Measurements from ENCODE around the gene MAGI1.

The MAGI1 gene

DNA sequence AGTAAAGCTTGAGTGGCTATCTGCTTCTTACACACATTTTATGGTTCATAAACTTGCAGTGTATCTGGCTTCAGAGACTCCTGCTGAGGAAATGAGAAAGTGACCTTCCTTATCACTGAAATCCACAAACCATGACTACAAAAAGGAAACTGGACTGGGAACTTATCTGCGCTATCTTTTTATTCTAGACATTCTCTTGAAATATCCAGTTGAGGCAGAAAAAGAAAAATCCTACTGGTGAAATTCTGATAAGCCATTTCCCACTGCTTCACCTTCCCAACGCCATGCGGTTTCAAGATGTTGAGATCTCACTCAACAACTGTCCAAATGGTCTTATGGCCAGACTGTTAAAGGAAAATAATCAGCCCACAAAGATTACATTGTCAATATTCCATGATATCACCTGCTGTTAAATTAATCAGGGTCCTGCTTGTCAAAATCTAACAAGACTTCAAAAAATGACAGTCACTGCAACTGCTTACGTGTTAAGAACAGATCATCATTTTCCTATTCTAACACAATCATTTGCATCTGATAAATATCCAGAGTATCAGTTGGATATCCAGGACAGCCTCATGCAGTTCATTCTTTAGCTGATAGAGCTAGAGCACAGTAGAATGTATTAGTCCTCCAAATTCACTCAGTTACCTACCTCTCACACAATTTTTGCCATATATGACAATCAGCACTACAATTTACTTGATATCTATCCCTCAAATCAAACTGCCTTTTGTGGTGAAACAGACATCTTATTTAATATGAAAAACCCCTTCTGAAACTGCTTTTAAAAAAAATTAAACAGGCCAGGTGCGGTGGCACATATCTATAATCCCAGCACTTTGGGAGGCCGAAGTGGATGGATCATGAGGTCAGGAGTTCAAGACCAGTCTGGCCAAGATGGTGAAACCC lies 538.1 kb downstream of the MAGI1 start:
- DNase-seq, result no peak

DNA sequence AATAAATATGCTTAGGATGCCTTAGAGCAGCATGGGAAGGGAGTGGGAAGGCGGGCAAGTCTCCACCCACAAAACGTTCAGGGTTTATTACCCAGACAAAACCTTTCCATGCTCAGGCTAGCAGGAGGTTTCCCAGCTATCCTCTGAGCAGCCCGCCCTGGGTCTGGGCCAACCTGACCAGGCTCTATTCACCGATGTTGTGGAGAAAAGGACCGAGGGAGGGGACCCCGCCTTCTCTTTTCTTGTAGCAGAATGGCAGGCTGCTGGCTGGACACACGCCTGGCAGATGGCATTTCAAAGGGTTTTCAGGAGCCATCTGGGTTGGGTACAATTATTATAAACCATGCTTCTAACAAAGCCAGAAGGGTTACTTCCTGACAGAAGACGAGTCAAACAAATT lies 540.9 kb downstream of the MAGI1 start:
- DNase-seq, result no peak

DNA sequence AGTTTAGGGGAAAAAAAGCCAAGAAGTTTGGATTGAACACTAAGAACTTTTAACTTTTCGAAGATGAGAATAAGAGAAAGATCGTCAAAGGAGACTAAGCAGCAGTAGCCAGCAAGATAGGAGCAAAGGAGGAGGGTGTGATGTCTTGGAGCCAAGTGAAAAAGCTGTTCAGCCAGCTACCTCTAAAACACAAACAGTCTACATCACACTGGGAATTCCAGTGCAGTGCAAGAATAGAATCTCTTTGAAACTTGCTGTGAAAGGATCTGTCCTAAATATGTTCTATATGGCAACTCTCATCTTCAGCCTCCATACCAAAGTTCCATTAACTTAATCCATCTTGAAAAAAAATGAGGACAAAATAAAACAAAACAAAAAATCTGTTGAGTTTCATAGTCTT lies 541.5 kb downstream of the MAGI1 start:
- no peak for DNase-seq

DNA sequence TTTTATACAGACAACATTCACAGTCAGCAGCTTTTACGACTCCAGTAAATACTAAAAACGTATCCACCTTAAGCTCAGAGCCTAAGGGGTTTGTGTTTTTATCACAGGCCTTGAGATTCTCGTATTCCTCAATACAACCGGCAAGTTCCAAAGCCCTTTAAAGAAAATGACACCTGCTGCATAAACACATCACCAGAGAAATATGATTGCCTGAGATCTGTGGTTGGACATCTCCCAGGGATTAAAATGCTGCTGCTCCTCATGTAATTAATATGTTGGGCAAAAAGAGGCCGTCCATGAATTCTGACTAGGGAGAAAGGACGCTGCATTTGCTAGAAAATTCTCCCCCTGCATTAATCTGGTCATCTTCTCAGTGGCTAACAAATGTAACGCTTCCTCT lies 544.8 kb downstream of the MAGI1 start:
- DNase-seq, result no peak

DNA sequence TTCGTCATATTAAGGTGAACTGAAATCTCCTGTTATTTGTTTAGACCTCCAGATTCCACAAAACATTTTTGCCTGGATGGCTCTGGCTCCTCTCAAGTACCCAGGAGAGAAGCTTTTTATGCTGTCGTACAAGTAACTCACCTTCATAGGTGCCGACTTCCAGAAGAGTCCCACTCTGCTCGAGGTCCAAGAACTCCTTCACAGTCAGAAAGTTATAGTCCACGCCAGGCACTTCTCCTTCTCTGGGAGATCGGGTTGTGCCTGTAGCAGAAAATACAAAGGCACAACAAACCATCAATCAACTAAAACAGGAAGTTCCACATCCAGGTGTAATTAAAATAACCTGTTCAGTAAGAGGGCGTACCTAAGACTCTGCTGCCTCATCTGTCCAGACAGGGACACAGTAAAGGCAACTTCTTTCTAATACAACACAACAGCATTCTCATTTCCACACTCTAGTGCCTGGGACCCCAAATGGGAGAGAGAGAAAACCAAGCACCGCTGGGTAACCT lies 545.3 kb downstream of the MAGI1 start:
- DNase-seq, result no peak

DNA sequence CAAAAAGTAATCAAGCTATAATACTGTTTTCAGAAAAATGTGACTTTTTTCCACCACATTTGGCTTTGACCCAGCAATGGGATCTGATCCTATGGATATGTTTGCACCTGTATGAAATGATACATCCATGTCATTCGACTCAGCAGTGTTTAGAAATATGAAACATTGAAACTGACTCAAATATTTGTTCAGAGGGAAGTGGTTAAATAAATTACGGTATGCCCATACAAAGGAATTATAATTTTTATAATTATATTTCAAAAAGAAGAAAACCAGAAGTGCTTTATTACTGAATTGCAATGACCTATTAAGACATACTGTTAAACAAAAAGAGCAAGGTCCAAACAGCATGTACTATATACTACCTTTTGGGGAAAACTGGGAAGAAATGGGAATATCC lies 546.5 kb downstream of the MAGI1 start:
- no peak for DNase-seq

DNA sequence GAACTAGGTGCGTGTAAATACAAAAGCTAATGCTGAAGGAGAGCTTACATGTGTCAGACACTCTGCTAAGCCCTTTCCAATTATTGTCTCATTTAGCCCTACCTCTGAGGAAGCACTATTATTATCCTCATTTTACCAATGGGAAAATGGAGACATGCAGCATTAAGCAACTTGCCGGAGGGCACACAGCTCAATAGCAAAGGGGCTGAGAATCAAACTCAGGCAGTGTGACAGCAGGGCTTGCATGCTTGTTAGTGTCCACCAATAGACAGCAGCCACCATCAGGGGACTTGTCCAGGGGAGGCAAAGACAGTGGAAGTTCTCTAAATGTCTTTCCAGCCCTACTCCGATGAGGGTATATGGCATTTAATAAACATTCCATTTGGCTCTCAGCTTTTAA lies 548.6 kb downstream of the MAGI1 start:
- no peak for DNase-seq

DNA sequence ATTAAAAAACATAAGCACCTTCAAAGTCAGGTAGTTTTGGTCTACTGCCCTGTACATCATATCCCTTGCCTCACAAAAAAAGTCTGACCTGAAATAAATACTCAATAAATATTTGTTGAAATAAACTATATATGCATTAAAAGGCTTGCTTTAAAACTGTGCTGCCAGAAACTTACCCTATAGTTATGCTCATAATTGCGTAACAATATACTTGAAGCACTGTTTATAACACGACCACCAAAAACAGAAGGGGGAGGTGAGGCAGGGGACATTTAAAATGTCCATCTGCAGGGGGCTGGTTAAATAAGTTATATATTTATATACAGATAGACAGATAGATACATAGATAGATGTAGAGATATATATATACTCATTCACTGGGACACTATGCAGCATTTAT lies 549.5 kb downstream of the MAGI1 start:
- no peak for DNase-seq

DNA sequence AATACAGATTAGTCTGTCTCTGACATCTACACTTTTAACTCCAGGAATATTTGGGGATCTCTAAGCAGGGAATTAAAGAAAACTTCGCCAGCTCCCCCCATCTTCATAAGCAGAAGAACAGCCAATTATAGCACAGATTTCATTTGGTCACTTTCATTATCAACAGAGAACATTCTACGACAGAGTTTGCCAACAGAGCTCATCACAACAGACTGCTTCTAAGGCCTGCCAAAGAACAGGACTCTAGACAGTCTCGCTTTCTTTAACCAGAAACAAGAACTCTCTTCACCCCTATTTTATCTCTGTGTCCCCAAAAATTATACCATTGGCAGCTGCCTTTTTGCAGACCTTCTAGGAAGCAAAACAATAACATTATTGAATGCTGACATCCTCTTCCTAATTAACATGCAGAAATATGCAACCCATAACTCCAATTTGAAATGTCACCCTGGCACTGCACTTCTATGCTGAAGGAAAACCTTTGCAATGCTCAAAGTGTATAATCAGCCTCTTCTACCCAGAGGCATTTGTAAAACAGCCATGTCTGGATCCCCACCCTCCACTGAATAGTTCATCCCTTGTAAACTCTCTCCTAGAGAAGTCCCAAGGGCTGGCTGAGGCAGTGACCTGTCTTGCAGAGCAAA lies 552.8 kb downstream of the MAGI1 start:
- DNase-seq, result no peak

DNA sequence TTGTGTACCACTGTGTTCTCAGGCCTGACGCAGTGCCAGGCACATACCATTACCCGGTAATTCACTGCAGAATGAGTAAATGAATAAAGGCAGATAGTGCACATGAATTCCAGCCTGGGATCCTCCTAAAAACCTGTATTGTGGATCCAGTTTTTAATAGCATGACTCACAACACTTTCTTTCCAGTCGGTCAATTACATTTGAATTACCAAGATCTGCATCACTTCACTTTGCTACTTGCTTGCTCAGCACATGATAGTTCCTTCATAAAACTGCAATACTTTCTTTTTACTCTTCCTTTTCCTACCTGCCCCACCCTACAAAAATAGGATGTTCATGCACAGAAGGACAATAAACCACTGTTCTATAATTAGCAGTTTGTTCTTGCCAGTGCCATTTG lies 553.8 kb downstream of the MAGI1 start:
- DNase-seq, result no peak

DNA sequence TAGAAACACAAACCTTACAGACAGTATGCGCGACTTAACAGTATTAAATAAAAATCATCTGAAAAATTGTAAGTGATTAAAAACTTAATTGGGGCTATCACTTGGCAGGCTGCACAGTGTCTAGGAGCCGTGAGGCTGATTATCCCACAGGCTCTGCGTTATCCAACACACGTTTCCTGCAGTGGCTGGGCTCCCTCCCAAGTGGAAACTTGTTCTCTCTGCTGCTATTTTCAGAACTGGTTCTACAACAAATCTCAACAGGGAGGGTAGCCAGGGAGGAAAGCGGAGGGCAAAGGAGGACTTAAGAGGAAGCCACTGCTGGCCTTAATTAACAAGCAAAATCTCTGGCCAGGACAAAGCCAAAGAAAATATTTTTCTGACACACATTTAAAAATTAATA lies 555.2 kb downstream of the MAGI1 start:
- DNase-seq, result no peak

DNA sequence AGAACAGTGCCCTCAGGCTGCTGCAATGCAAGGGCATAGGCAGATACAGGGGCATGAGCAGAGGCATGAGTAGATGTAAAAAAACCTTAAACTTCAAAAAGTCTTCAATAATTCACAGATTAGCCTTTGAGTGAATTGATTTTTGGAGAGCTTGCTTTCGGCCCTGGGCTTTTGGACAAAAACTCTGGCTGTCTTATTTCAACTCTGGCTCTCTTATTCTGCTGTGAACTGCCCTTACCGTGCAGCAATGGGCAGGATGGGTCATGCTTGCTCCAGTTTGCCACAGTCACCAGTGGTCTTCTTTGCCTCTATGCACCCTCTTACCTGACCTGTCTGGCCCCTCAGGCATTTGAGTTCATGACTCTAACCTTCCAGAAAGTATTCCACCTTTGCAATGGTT lies 555.7 kb downstream of the MAGI1 start:
- DNase-seq, result no peak

DNA sequence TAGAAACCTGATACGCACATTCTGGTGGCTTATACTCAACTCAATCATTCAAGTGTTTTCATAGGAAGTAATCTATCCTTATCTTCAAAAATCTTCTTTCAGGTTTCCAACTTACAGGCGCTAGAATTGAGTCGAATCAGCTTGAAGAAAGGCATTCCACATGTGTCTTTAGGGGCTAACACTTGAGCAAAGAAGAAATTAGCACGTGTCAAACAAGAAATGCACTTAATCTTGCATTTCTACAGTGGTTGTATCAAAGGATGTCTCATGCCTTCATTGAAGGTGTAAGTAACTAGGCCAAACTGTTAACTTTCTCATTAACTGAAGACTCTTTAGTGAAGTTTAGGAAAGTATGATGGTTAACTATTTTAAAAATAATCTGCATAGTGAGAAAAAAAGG lies 557.6 kb downstream of the MAGI1 start:
- DNase-seq, result no peak

DNA sequence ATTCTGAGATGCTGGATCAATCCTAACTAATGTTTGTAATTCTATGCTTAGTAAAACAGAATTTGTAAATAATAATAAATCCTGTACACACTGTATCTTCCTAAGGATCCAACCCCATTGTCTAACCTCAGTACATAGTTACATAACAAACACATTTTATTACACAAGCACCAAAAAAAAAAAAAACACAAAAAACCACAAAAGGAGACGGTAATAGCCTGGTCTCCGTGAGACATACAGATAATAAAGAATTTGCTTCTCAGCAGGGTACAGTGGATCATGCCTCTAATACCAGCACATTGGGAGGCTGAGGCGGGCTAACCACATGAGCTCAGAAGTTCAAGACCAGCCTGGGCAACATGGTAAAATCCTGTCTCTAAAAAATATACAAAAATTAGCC lies 558.7 kb downstream of the MAGI1 start:
- DNase-seq, result no peak

DNA sequence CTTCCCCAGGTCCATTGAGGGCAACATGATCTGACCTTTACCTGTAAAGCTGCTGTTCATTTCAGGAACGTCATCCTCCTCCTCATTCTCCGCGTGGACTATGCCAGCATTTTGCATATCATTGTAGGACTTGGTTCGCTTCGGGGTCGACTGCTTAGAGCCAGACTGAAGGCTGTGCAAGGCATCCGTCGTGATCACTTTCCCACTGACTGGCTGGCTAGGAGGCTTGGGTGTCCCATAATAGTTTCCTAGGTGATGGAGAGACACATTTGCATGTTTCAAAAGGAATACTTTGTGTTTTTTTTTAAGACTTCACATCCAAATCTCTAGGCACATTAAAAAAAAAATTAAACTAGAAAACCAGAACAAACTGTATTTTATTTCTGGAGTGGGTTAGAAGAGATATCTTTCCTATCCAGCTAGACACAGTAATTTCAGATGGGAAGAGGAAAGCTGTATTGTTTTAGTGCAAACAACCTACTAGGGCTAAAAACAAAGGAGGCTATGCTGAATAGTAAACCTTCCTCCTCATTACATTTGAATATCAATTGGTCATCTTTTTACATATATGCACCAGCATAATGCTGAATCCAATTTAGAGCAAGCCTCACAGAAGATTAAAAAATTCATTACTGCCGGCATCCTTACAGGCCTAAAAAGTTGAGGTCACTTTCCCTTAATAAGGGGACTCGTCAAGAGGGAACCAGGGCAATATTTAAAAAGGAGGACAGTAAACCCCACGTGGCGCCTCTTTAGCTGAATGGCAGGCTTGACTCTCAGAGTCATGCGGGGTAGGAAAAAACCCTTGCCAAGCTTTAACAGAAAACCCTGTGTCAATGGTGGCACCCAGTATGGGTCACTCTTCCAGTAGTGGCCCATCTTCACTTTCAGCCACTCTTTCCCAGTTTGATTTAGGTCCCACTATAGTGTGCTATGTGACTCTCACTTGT lies 559.9 kb downstream of the MAGI1 start:
- no peak for DNase-seq

DNA sequence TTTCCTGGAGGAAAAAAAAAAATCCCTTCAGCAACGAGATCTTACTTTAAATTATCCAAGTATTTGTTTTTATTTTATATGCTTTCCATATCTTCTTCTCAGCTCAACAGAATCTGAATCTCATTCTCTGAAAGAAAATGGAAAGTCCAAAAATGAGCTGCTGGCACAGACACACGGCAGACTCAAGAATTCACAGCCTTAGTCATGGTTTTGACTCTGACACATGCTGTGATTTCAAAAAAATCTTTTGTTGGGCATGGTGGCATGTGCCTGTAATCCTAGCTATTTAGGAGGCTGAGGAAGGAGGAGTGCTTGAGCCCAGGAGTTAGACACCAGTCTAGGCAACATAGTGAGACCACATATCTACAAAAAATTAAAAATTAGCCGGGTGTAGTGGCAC lies 565.0 kb downstream of the MAGI1 start:
- DNase-seq, result no peak

DNA sequence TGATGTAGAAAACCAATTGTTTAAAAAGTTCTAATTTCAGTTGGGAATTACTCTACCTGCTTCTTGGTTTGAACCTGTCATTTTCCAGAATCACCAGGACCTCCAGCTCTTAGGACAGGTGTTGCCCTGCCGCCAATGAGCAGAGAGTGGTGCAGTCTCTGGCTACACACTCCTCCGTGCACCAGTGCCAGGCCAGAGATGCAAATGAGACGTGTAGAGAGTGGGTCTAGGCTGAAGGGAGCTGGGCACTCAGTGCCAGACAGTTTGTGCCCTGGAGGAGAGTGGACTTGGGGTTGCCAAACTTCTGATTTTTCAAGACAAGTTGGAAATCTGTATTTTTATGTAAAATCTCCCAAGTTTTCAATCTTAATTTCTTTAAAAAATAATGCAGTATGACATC lies 566.2 kb downstream of the MAGI1 start:
- no peak for DNase-seq

DNA sequence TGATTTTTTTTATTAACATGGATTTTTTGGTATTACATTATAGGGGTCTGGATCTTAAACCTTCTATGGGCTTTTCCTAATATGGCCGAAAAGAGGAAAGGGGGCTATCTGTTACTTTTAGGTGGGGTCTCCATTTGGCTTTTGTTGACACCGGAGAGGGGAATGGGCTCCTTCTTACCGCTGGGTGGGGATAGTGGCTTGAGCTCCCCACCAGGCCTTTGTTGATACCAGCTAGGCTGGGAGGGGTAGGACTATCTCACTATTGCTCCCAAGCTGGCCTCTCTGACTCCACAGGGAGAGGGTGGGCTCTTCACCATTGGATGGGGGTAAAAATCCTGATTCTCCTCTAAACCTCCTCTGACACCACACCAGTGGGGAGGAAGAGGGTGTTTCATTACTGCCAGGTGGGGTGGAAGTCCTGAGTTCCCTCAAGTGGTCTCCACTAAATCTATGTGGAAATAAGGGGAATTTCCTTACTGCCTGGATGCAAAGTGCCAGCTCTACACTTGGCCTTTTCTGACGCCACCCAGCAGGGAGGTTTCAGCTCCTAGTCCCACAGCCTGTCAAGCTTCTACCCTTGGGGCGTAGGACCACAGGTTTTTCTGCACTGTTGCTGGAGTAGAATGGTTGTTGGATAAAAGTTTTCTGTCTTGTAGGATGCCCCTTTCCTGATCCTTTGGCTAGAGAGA lies 572.3 kb downstream of the MAGI1 start:
- DNase-seq, result no peak

DNA sequence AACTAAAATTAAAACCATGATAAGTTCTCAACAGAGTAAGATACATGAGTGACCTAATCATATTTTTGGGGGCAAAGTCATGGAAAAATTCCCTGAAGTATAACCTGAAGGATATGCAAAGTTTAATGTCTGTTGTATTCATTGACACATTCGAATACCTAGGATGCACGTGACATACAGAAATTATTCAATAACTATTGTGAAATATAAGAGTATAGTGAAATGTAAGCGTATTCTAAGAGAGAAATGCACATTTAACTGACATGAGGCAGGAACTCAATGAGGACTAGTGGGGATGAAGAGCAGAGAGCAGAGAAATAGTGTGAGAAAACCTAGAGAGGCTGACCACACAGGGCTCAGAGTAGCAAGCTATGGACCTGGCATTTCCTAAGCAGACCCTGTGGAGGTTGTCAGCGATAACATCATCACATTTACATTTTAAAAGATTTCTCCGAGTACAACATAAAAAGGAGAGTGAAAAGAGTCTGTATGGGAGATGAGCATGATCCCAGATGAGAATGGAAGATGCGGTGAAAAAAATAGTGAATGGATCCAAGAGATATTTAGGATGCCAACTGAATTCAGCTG lies 588.8 kb downstream of the MAGI1 start:
- DNase-seq, result no peak

DNA sequence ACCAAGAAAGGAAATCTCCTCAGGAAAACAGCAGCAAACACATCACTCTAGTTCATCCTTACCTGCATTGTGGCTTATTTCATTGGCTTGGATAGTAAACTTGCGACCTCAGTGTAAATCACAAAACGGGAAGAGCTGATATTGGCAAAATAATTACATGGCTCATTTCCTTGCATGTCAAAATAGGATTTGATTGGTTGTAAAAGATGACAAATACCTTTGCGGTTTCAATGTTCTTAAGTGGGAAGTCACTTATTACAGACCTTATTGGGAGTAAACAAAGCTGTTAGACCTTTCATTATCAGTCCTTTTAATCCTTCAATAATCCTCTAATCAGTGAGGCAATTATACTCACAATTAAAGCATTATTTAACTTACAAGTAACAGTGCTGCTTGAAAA lies 590.6 kb downstream of the MAGI1 start:
- no peak for DNase-seq

DNA sequence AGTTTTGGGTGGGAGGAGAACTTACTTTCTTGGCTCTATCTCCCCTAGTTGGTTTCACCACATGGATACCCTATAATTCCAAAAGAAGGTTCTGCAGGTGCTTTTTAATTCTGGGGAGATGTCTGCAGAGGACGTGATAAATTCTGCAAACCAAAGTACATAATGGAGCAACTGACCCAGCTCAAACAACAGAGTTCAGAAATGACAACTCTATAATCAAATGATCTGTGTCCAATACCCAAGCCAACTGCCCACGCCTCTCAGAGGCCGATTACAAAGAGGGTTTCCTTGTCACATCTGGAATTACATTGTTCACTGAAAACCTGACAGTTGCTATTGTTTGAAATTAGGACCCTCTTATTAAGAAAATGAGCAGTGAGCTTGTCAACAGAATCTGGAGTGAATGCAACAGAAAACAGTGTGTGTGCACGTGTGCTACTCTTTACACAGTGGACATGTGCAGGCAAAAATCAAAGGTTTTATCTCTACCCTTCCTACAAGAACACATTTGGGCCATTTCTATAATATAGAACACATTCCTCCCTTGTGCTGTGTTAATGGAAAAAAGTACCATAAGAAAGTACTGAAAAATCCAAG lies 593.0 kb downstream of the MAGI1 start:
- DNase-seq, result no peak

DNA sequence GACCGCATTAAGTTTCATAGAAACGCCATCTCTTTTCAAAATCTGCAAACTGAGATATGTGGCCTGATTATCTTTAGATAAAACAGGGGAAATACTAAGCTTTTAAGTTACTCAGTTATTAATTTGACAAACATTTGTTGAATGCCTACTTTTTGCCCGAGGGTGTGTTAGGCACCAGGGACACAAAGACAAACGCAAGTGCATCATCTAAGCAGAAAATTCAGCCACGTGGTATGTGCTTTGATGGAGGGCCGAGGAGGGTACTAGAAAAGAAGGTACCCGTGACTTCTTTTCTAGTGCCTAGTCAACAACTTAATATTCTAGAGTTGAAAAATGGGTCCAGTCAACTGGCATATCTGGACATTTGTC lies 594.3 kb downstream of the MAGI1 start:
- DNase-seq, result no peak

Measured in CD4-positive, alpha-beta T cell treated with Interleukin-10 for 1 hour (primary cell).